HG03442 (cell line): Measurements from ENCODE around the gene RSPH1.

Experiments
- ATAC-seq: cut with Tn5 transposase; IDR thresholded peaks from one replicate; pipeline ENCODE4 v1.9.1; 2021; ENCODE audit warnings: mild to moderate bottlenecking, moderate library complexity; ENCODE audit not compliant: unreplicated experiment

RSPH1 gene

GRCh38 chr21:42513985-42514882, 18.2 kb upstream of the RSPH1 start:
- ATAC-seq = peak; percentile 40

- peak; percentile 39 for ATAC-seq
These were observed 17.3 kb upstream of the RSPH1 start, which contains the start of gene SLC37A1 for GRCh38 chr21:42513151-42513984. Gene SLC37A1 (plus strand): TSS chr21:42513852. CDS start chr21:42518455, 4,603 bp downstream.

GRCh38 chr21:42512346-42513034, 16.5 kb upstream of the RSPH1 start:
- ATAC-seq = no peak

- ATAC-seq = no peak
These were observed 13.2 kb upstream of the RSPH1 start for GRCh38 chr21:42509244-42509643.

GRCh38 chr21:42508371-42508770, 12.3 kb upstream of the RSPH1 start:
- no peak for ATAC-seq

- ATAC-seq = no peak
These were observed 11.4 kb upstream of the RSPH1 start for GRCh38 chr21:42507418-42507817.

GRCh38 chr21:42505090-42505726, 9.2 kb upstream of the RSPH1 start:
- ATAC-seq = peak; percentile 63

- no peak for ATAC-seq
These were observed 7.7 kb upstream of the RSPH1 start for GRCh38 chr21:42503711-42504110.

- ATAC-seq = no peak
These were observed 4.7 kb upstream of the RSPH1 start for GRCh38 chr21:42500736-42501135.

GRCh38 chr21:42500225-42500624, 4.2 kb upstream of the RSPH1 start:
- no peak for ATAC-seq

- ATAC-seq = no peak
These were observed 3.6 kb upstream of the RSPH1 start for GRCh38 chr21:42499444-42500112.

GRCh38 chr21:42498012-42498411, 2.0 kb upstream of the RSPH1 start:
- no peak for ATAC-seq

GRCh38 chr21:42496839-42497202, 797 bp upstream of the RSPH1 start:
- peak; percentile 3 for ATAC-seq

- ATAC-seq = no peak
These were observed 282 bp downstream of the RSPH1 start for GRCh38 chr21:42495765-42496119.

- ATAC-seq = no peak
These were observed 997 bp downstream of the RSPH1 start for GRCh38 chr21:42495027-42495426.

- no peak for ATAC-seq
These were observed 2.6 kb downstream of the RSPH1 start for GRCh38 chr21:42493109-42494060.

GRCh38 chr21:42492201-42492600, 3.8 kb downstream of the RSPH1 start:
- no peak for ATAC-seq

GRCh38 chr21:42491328-42491727, 4.7 kb downstream of the RSPH1 start:
- no peak for ATAC-seq

- ATAC-seq = no peak
These were observed 5.3 kb downstream of the RSPH1 start for GRCh38 chr21:42490720-42491119.
